ENCODE results near the gene TTC12.
A peak's percentile ranks its signal among the peaks of the same experiment; 100 is the strongest.

GRCh38 chr11:113401718-113402117 is 87.3 kb downstream of the TTC12 start:
- TF ChIP-seq CTCF (IDR thresholded peaks at IDR 0.05) (no peak), POLR2AphosphoS5 (IDR thresholded peaks at IDR 0.05) (peak; percentile 77)

Measured in prostate gland (tissue), 2 donors.